Loucy (cell line): Measurements from ENCODE around the gene MGAT2.

ENCODE experiments used
- CTCF ChIP-seq: fragments of 200-600 bp; sonication (generic); conservative IDR thresholded peaks from 2 replicates; pipeline ENCODE4 v1.5.1; 2014; ENCODE audit warnings: mild to moderate bottlenecking, antibody characterized with exemption, low read length
- EZH2phosphoT487 ChIP-seq: fragments of 200-600 bp; IDR thresholded peaks from 2 replicates; pipeline ENCODE4 v1.6.1; 2018; ENCODE audit warnings: antibody characterized with exemption, mild to moderate bottlenecking, moderate library complexity, borderline replicate concordance

GRCh38 chr14:49670475-49670874 lies 49.9 kb downstream of the MGAT2 start:
- TF ChIP-seq CTCF (no peak), EZH2phosphoT487 (no peak)
